ENCODE results near the gene MCU. TPM values are rescaled to one million over a fixed set of nuclear protein-coding genes. Genes with fewer than 3 reads are reported as not detected.

Gene MCU
- total and polyA plus RNA-seq, 7 experiments from 2014 or later, result 4.8 to 14.3 (median 10.7) TPM

- Mint-ChIP-seq H3K36me3 (peaks cover 0 to 9% (median 0%) of the 10 kb centered on the region in 5 donors), H3K4me1 (peaks cover 8 to 18% (median 14%) of the 10 kb centered on the region in 7 donors)
- POLR2A ChIA-PET, result no interaction called here
These were observed 40.0 kb downstream of the MCU start for GRCh38 chr10:72731916-72732419.

GRCh38 chr10:72732521-72732920, 40.6 kb downstream of the MCU start:
- ChIA-PET POLR2A (no interaction called here), CTCF (no interaction called here)
- Mint-ChIP-seq H3K27me3 (no peaks in the 10 kb centered on the region), H3K4me1 (peaks cover 8 to 18% (median 13%) of the 10 kb centered on the region in 7 donors), H3K4me3 (no peak overlapping the region), H3K36me3 (peaks cover 0 to 9% (median 0%) of the 10 kb centered on the region in 5 donors), H3K9me3 (no peaks in the 10 kb centered on the region), H3K27ac (no peak overlapping the region)
- no peak overlapping the region for H3K4me3 ChIP-seq (ENCODE audit: low read length)
- DNase-seq (no peak), ATAC-seq (no peak)
- intact Hi-C loops (cut with micrococcal nuclease), result no loop called here
- no peaks in the 10 kb centered on the region for H3K27me3 ChIP-seq (ENCODE audit: control insufficient read depth in 2 of 2, insufficient read depth in 2 of 2, low read length in 2 of 2)
- H3K4me1 ChIP-seq (ENCODE audit: control insufficient read depth in 2 of 2, insufficient read depth in 2 of 2, low read length in 2 of 2), result no peaks in the 10 kb centered on the region
- no peak overlapping the region for H3K27ac ChIP-seq (ENCODE audit: low read depth, low read length)
- H3K9me3 ChIP-seq (ENCODE audit: control insufficient read depth in 2 of 3, low read length in 3 of 3), result no peaks in the 10 kb centered on the region
- H3K36me3 ChIP-seq (ENCODE audit: control insufficient read depth in 2 of 3, insufficient read depth in 3 of 3, low read length in 3 of 3), result no peaks in the 10 kb centered on the region

More at GRCh38 chr10:72731916-72732419, 40.0 kb downstream of the MCU start:
- Histone ChIP-seq H3K4me3 (ENCODE audit: low read length) (no peak overlapping the region), H3K4me1 (ENCODE audit: control insufficient read depth in 2 of 2, insufficient read depth in 2 of 2, low read length in 2 of 2) (no peaks in the 10 kb centered on the region), H3K27me3 (ENCODE audit: control insufficient read depth in 2 of 2, insufficient read depth in 2 of 2, low read length in 2 of 2) (no peaks in the 10 kb centered on the region), H3K36me3 (ENCODE audit: control insufficient read depth in 2 of 3, insufficient read depth in 3 of 3, low read length in 3 of 3) (no peaks in the 10 kb centered on the region), H3K9me3 (ENCODE audit: control insufficient read depth in 2 of 3, low read length in 3 of 3) (no peaks in the 10 kb centered on the region), H3K27ac (ENCODE audit: low read depth, low read length) (no peak overlapping the region)
- H3K27ac Mint-ChIP-seq, result no peak overlapping the region
- ATAC-seq (no peak), DNase-seq (no peak)
- no peaks in the 10 kb centered on the region for H3K27me3 Mint-ChIP-seq
- intact Hi-C loops (cut with micrococcal nuclease), result no loop called here
- CTCF ChIA-PET, result no interaction called here
- no peaks in the 10 kb centered on the region for H3K9me3 Mint-ChIP-seq
- H3K4me3 Mint-ChIP-seq, result no peak overlapping the region

GRCh38 chr10:72733989-72734388, 42.0 kb downstream of the MCU start:
- peaks cover 3 to 13% (median 7%) of the 10 kb centered on the region in 7 donors for H3K4me1 Mint-ChIP-seq
- H3K27ac Mint-ChIP-seq, result no peak overlapping the region
- H3K36me3 Mint-ChIP-seq, result peaks cover 0 to 9% (median 0%) of the 10 kb centered on the region in 5 donors
- ATAC-seq, result no peak
- no peaks in the 10 kb centered on the region for H3K36me3 ChIP-seq (ENCODE audit: control insufficient read depth in 2 of 3, insufficient read depth in 3 of 3, low read length in 3 of 3)
- ChIA-PET POLR2A (no interaction called here), CTCF (interaction anchor here (0.6 kb wide), 1 partner anchor 46 kb away, joined by 4 read pairs; no protein-coding TSS in a partner anchor)
- no peaks in the 10 kb centered on the region for H3K27me3 ChIP-seq (ENCODE audit: control insufficient read depth in 2 of 2, insufficient read depth in 2 of 2, low read length in 2 of 2)
- no peak for DNase-seq
- no peaks in the 10 kb centered on the region for H3K9me3 Mint-ChIP-seq
- H3K27me3 Mint-ChIP-seq, result no peaks in the 10 kb centered on the region
- intact Hi-C loops (cut with micrococcal nuclease), result no loop called here
- H3K4me1 ChIP-seq (ENCODE audit: control insufficient read depth in 2 of 2, insufficient read depth in 2 of 2, low read length in 2 of 2), result no peaks in the 10 kb centered on the region
- H3K27ac ChIP-seq (ENCODE audit: low read depth, low read length), result no peak overlapping the region
- no peak overlapping the region for H3K4me3 ChIP-seq (ENCODE audit: low read length)
- H3K9me3 ChIP-seq (ENCODE audit: control insufficient read depth in 2 of 3, low read length in 3 of 3), result no peaks in the 10 kb centered on the region
- H3K4me3 Mint-ChIP-seq, result no peak overlapping the region

- Mint-ChIP-seq H3K27ac (peak overlapping the region in 1 of 9 donors; percentile 59), H3K36me3 (peaks cover 0 to 9% (median 0%) of the 10 kb centered on the region in 5 donors), H3K4me3 (no peak overlapping the region), H3K27me3 (no peaks in the 10 kb centered on the region), H3K9me3 (no peaks in the 10 kb centered on the region), H3K4me1 (peaks cover 0 to 9% (median 4%) of the 10 kb centered on the region in 7 donors)
- H3K4me3 ChIP-seq (ENCODE audit: low read length), result no peak overlapping the region
- no peaks in the 10 kb centered on the region for H3K4me1 ChIP-seq (ENCODE audit: control insufficient read depth in 2 of 2, insufficient read depth in 2 of 2, low read length in 2 of 2)
- POLR2A ChIA-PET, result no interaction called here
- no peaks in the 10 kb centered on the region for H3K27me3 ChIP-seq (ENCODE audit: control insufficient read depth in 2 of 2, insufficient read depth in 2 of 2, low read length in 2 of 2)
- CTCF ChIA-PET, result no interaction called here
- no peaks in the 10 kb centered on the region for H3K36me3 ChIP-seq (ENCODE audit: control insufficient read depth in 2 of 3, insufficient read depth in 3 of 3, low read length in 3 of 3)
- no peak overlapping the region for H3K27ac ChIP-seq (ENCODE audit: low read depth, low read length)
- intact Hi-C loops (cut with micrococcal nuclease), result no loop called here
- ATAC-seq (no peak), DNase-seq (no peak)
- H3K9me3 ChIP-seq (ENCODE audit: control insufficient read depth in 2 of 3, low read length in 3 of 3), result no peaks in the 10 kb centered on the region
These were observed 43.5 kb downstream of the MCU start for GRCh38 chr10:72735288-72735936.

GRCh38 chr10:72736176-72736827, 44.4 kb downstream of the MCU start:
- intact Hi-C loops (cut with micrococcal nuclease), result no loop called here
- H3K4me1 Mint-ChIP-seq, result peaks cover 0 to 12% (median 4%) of the 10 kb centered on the region in 7 donors
- DNase-seq, result no peak
- Histone ChIP-seq H3K9me3 (ENCODE audit: control insufficient read depth in 2 of 3, low read length in 3 of 3) (no peaks in the 10 kb centered on the region), H3K27me3 (ENCODE audit: control insufficient read depth in 2 of 2, insufficient read depth in 2 of 2, low read length in 2 of 2) (no peaks in the 10 kb centered on the region), H3K36me3 (ENCODE audit: control insufficient read depth in 2 of 3, insufficient read depth in 3 of 3, low read length in 3 of 3) (no peaks in the 10 kb centered on the region), H3K4me3 (ENCODE audit: low read length) (no peak overlapping the region), H3K4me1 (ENCODE audit: control insufficient read depth in 2 of 2, insufficient read depth in 2 of 2, low read length in 2 of 2) (no peaks in the 10 kb centered on the region), H3K27ac (ENCODE audit: low read depth, low read length) (no peak overlapping the region)
- H3K36me3 Mint-ChIP-seq, result peaks cover 0 to 5% (median 0%) of the 10 kb centered on the region in 5 donors
- no peaks in the 10 kb centered on the region for H3K9me3 Mint-ChIP-seq
- ChIA-PET CTCF (no interaction called here), POLR2A (no interaction called here)
- no peak overlapping the region for H3K27ac Mint-ChIP-seq
- no peaks in the 10 kb centered on the region for H3K27me3 Mint-ChIP-seq
- H3K4me3 Mint-ChIP-seq, result no peak overlapping the region
- ATAC-seq, result no peak

- intact Hi-C loops (cut with micrococcal nuclease), result no loop called here
- ATAC-seq (no peak), DNase-seq (no peak)
- CTCF ChIA-PET, result no interaction called here
- H3K4me3 Mint-ChIP-seq, result no peak overlapping the region
- POLR2A ChIA-PET, result no interaction called here
- no peaks in the 10 kb centered on the region for H3K27me3 Mint-ChIP-seq
- H3K36me3 Mint-ChIP-seq, result peaks cover 0 to 5% (median 0%) of the 10 kb centered on the region in 5 donors
- Histone ChIP-seq H3K27me3 (ENCODE audit: control insufficient read depth in 2 of 2, insufficient read depth in 2 of 2, low read length in 2 of 2) (no peaks in the 10 kb centered on the region), H3K4me3 (ENCODE audit: low read length) (no peak overlapping the region), H3K4me1 (ENCODE audit: control insufficient read depth in 2 of 2, insufficient read depth in 2 of 2, low read length in 2 of 2) (no peaks in the 10 kb centered on the region), H3K36me3 (ENCODE audit: control insufficient read depth in 2 of 3, insufficient read depth in 3 of 3, low read length in 3 of 3) (no peaks in the 10 kb centered on the region), H3K27ac (ENCODE audit: low read depth, low read length) (no peak overlapping the region), H3K9me3 (ENCODE audit: control insufficient read depth in 2 of 3, low read length in 3 of 3) (no peaks in the 10 kb centered on the region)
- H3K9me3 Mint-ChIP-seq, result no peaks in the 10 kb centered on the region
- no peak overlapping the region for H3K27ac Mint-ChIP-seq
- peaks cover 0 to 12% (median 4%) of the 10 kb centered on the region in 7 donors for H3K4me1 Mint-ChIP-seq
These were observed 44.9 kb downstream of the MCU start for GRCh38 chr10:72736828-72737220.

Measured in naive thymus-derived CD4-positive, alpha-beta T cell (primary cell).